HepG2 (cell line): ENCODE measurements around the gene ZSCAN20. TPM values are rescaled to one million over a fixed set of nuclear protein-coding genes. Genes with fewer than 3 reads are reported as not detected.

Experiments
- BATF2 ChIP-seq: sonication (generic); formaldehyde crosslinking; IDR thresholded peaks from 2 replicates; pipeline ENCODE4 v1.8.0; 2022; ENCODE audit warnings: mild to moderate bottlenecking, missing genetic modification reagents, moderate library complexity
- CCAR2 ChIP-seq: fragments of 200-400 bp; formaldehyde crosslinking; optimal IDR thresholded peaks from 2 replicates; pipeline ENCODE3; 2018; ENCODE audit warnings: low read depth, mild to moderate bottlenecking, low read length, moderate library complexity
- DNMT3B ChIP-seq: conservative IDR thresholded peaks from 2 replicates; pipeline ENCODE4 v1.6.1; 2016; ENCODE audit warnings: missing biosample characterization, control low read depth
- HOXA9 ChIP-seq: sonication (generic); formaldehyde crosslinking; IDR thresholded peaks from 2 replicates; pipeline ENCODE4 v1.8.1; 2022; ENCODE audit warnings: missing genetic modification reagents, mild to moderate bottlenecking, moderate library complexity, borderline replicate concordance
- PHF21A ChIP-seq: sonication (generic); formaldehyde crosslinking; IDR thresholded peaks from 2 replicates; pipeline ENCODE4 v1.5.0; 2020; ENCODE audit warnings: mild to moderate bottlenecking, missing genetic modification reagents
- RERE ChIP-seq: IDR thresholded peaks from 2 replicates; pipeline ENCODE4 v1.6.1; 2016; ENCODE audit warnings: low read depth, missing genetic modification reagents, missing compliant biosample characterization
- ZFP36L1 ChIP-seq: sonication (generic); formaldehyde crosslinking; IDR thresholded peaks from 2 replicates; pipeline ENCODE4 v1.8.0; 2022; ENCODE audit warnings: mild to moderate bottlenecking, missing genetic modification reagents, moderate library complexity
- ZKSCAN1 ChIP-seq: fragments of 150-350 bp; IDR thresholded peaks from 2 replicates; pipeline ENCODE4 v1.6.1; 2014; ENCODE audit warnings: low read length
- ZNF225 ChIP-seq: sonication (generic); formaldehyde crosslinking; IDR thresholded peaks from 2 replicates; pipeline ENCODE4 v1.4.0; 2020; ENCODE audit warnings: mild to moderate bottlenecking, missing genetic modification reagents
- ZNF232 ChIP-seq: sonication (generic); formaldehyde crosslinking; IDR thresholded peaks from 2 replicates; pipeline ENCODE4 v1.4.0; 2020; ENCODE audit warnings: missing genetic modification reagents, borderline replicate concordance
- ZNF556 ChIP-seq: sonication (generic); formaldehyde crosslinking; IDR thresholded peaks from 2 replicates; pipeline ENCODE4 v1.4.0; 2020; ENCODE audit warnings: mild to moderate bottlenecking, missing genetic modification reagents, borderline replicate concordance
- ZNF703 ChIP-seq: sonication (generic); formaldehyde crosslinking; IDR thresholded peaks from 2 replicates; pipeline ENCODE4 v1.5.1; 2020; ENCODE audit warnings: missing genetic modification reagents, mild to moderate bottlenecking, moderate library complexity, borderline replicate concordance
- polyA plus RNA-seq, 8 experiments: library from polyadenylated mRNA; depleted of rRNA in 3 of 8; stranded (reverse) in 7 of 8; unstranded in 1 of 8; fragments of >200 nt; fragmentation: Illumina TruSeq in 4 of 8; extraction: Trizol in 4 of 8; gene quantifications; 2 replicates each; pipeline versions ENCODE4 v1.2.1 to v1.2.3, GENCODE V29; 2011 to 2016; ENCODE audit warnings: low read depth in 4 of 8, missing spikeins in 1 of 8, mixed read lengths in 1 of 8; ENCODE audit not compliant: insufficient read depth in 1 of 8
- total RNA-seq, 5 experiments: library from RNA; depleted of rRNA; stranded (reverse); fragments of >200 nt; fragmentation: Illumina TruSeq; extraction: Trizol; gene quantifications; 2 replicates each; pipeline ENCODE4 v1.2.3, GENCODE V29; 2016; ENCODE audit warnings: low read depth in 1 of 5

The ZSCAN20 gene
- total and polyA plus RNA-seq, 2 of the 13 experiments (the other 11 are each of a cell fraction or from before 2014, with no cell fraction given) = 1.1 to 2.8 TPM

GRCh38 chr1:33473900-33474299 is 1.5 kb downstream of the ZSCAN20 start (continued):
- TF ChIP-seq RERE (CRISPR knock-in tag) (no peak), DNMT3B (CRISPR knock-in tag) (no peak), CCAR2 (no peak), ZNF703 (CRISPR knock-in tag) (no peak), ZKSCAN1 (no peak), ZNF225 (CRISPR knock-in tag) (no peak), ZNF232 (CRISPR knock-in tag) (no peak), ZFP36L1 (CRISPR knock-in tag) (no peak), ZNF556 (no peak), BATF2 (CRISPR knock-in tag) (no peak), PHF21A (CRISPR knock-in tag) (no peak), HOXA9 (no peak)
